Endothelial cell of umbilical vein (primary cell): Measurements from ENCODE around the gene MMP27. TPM values are rescaled to one million over a fixed set of nuclear protein-coding genes. Genes with fewer than 3 reads are reported as not detected.

ENCODE experiments used
- BruUV-seq: library from RNA; stranded (reverse); fragments of 400-500 nt; replicated peaks from 2 replicates; lab custom pipeline; 2021; lab: Mats Ljungman, UMichigan
- CTCF ChIA-PET: fragments of 300-600, 350-600 bp; sonication (Branson Sonifier 250); formaldehyde crosslinking; loops from one replicate; lab custom pipeline; 2021; ENCODE audit warnings: antibody characterized with exemption, inconsistent platforms; lab: Charles Lee
- POLR2A ChIA-PET: fragments of 300-600, 350-600 bp; sonication (Branson Sonifier 250); formaldehyde crosslinking; loops from one replicate; lab custom pipeline; 2021; ENCODE audit warnings: antibody characterized with exemption, inconsistent platforms; lab: Charles Lee
- DNase-seq: peaks from one replicate; pipeline ENCODE4 v3.0.0-alpha.2; 2011; ENCODE audit warnings: low read depth, low spot score
- FAIRE-seq: peaks from 2 replicates; lab custom pipeline; 2011; peaks lifted over from hg19 to GRCh38; lab: Jason Lieb, UNC
- H2AFZ ChIP-seq: 2 replicates; pipeline ENCODE4 v1.6.0; 2012; ENCODE audit warnings: low read depth, low read length, control low read depth, inconsistent platforms
- H3K27ac ChIP-seq: 2 replicates; pipeline ENCODE4 v1.5.1; 2011; ENCODE audit warnings: low read depth, mild to moderate bottlenecking, control low read depth, low read length, moderate library complexity; ENCODE audit not compliant: insufficient read depth
- H3K27me3 ChIP-seq, 2 experiments: 2 replicates each; pipeline versions ENCODE4 v1.6.0 to v1.6.1; 2011; ENCODE audit warnings: low read length in 2 of 2, mixed read lengths in 1 of 2; ENCODE audit not compliant: control insufficient read depth in 2 of 2, insufficient read depth in 2 of 2
- H3K36me3 ChIP-seq, 2 experiments: 2 replicates in 1 of 2; 3 replicates in 1 of 2; pipeline ENCODE4 v1.5.1; 2011; ENCODE audit warnings: low read length in 2 of 2, mild to moderate bottlenecking in 1 of 2, moderate library complexity in 1 of 2; ENCODE audit not compliant: control insufficient read depth in 2 of 2, insufficient read depth in 2 of 2; ENCODE audit errors: extremely low read depth in 1 of 2
- H3K4me1 ChIP-seq: 3 replicates; pipeline ENCODE4 v1.5.1; 2011; ENCODE audit warnings: mild to moderate bottlenecking, low read length; ENCODE audit not compliant: control insufficient read depth, insufficient read depth; ENCODE audit errors: extremely low read depth
- H3K4me2 ChIP-seq: 2 replicates; pipeline ENCODE4 v1.6.1; 2011; ENCODE audit warnings: low read length, control low read depth, mixed read lengths; ENCODE audit not compliant: insufficient read depth
- H3K4me3 ChIP-seq, 3 experiments: fragments of 200-600 bp in 1 of 3; sonication (generic), shearing (Covaris generic) in 1 of 3; replicated peaks in 1 of 3; 2 replicates each; pipeline ENCODE4 v1.5.1; 2011 to 2016; ENCODE audit warnings: control low read depth in 3 of 3, low read length in 3 of 3, mild to moderate bottlenecking in 2 of 3, inconsistent platforms in 1 of 3, low read depth in 1 of 3, moderate library complexity in 1 of 3; ENCODE audit not compliant: insufficient read depth in 1 of 3
- H3K79me2 ChIP-seq: 2 replicates; pipeline ENCODE4 v1.6.0; 2012; ENCODE audit warnings: low read length, inconsistent platforms; ENCODE audit not compliant: control insufficient read depth, insufficient read depth
- H3K9ac ChIP-seq: replicated peaks from 2 replicates; pipeline ENCODE3; 2011; ENCODE audit warnings: low read length, control low read depth; ENCODE audit not compliant: insufficient read depth; ENCODE audit errors: extremely low read depth
- H3K9me1 ChIP-seq: replicated peaks from 3 replicates; pipeline ENCODE4 v1.6.0; 2011; ENCODE audit warnings: mild to moderate bottlenecking, low read length; ENCODE audit not compliant: control insufficient read depth, insufficient read depth; ENCODE audit errors: extremely low read depth
- H3K9me3 ChIP-seq: replicated peaks from 2 replicates; pipeline ENCODE4 v1.5.1; 2012; ENCODE audit warnings: low read length, inconsistent platforms; ENCODE audit not compliant: control insufficient read depth, insufficient read depth
- H4K20me1 ChIP-seq: replicated peaks from 2 replicates; pipeline ENCODE3; 2011; ENCODE audit warnings: mild to moderate bottlenecking, low read length; ENCODE audit not compliant: control insufficient read depth, insufficient read depth; ENCODE audit errors: extremely low read depth
- EZH2 ChIP-seq: IDR thresholded peaks from 2 replicates; pipeline ENCODE4 v1.6.1; 2012; ENCODE audit warnings: borderline replicate concordance, low read depth, mild to moderate bottlenecking, moderate library complexity, low read length, inconsistent platforms; ENCODE audit not compliant: severe bottlenecking
- FOS ChIP-seq: IDR thresholded peaks from 2 replicates; pipeline ENCODE4 v1.6.1; 2011; ENCODE audit warnings: mild to moderate bottlenecking, low read length, moderate library complexity, borderline replicate concordance; ENCODE audit not compliant: insufficient read depth
- JUN ChIP-seq: IDR thresholded peaks from 2 replicates; pipeline ENCODE4 v1.6.1; 2011; ENCODE audit warnings: borderline replicate concordance, low read depth; ENCODE audit not compliant: insufficient read length, insufficient read depth
- MYC ChIP-seq: IDR thresholded peaks from one replicate; pipeline ENCODE4 v1.6.1; 2011; ENCODE audit warnings: mild to moderate bottlenecking, low read depth, low read length
- POLR2A ChIP-seq: IDR thresholded peaks from 2 replicates; pipeline ENCODE4 v1.6.1; 2012; ENCODE audit warnings: low read depth, mild to moderate bottlenecking, control low read depth, low read length
- POLR2AphosphoS5 ChIP-seq: IDR thresholded peaks from 2 replicates; pipeline ENCODE4 v1.6.1; 2012; ENCODE audit warnings: low read depth, mild to moderate bottlenecking, control low read depth, low read length, moderate library complexity; ENCODE audit not compliant: insufficient read depth
- dilution Hi-C: fragments of 300-500 bp; cut with MboI; formaldehyde crosslinking; loops from one replicate; pipeline ENCODE4 v1.15.0; 2019; ENCODE audit warnings: low sequenced_read_pairs; ENCODE audit not compliant: extremely low pct_ligation_motif_present
- intact Hi-C: fragments of 100-400 bp; cut with micrococcal nuclease; formaldehyde crosslinking; loops from one replicate; pipeline ENCODE4 v1.10.0; 2022
- polyA plus RNA-seq, 4 experiments: library from polyadenylated mRNA; depleted of rRNA in 3 of 4; stranded (reverse) in 3 of 4; unstranded in 1 of 4; fragments of >200 nt; gene quantifications; 2 replicates each; pipeline versions ENCODE4 v1.2.1 to v1.2.3, GENCODE V29; 2011 to 2012; ENCODE audit warnings: missing spikeins in 1 of 4
- total RNA-seq: library from RNA; stranded (reverse); gene quantifications from 2 replicates; pipeline ENCODE4 v1.2.3, GENCODE V29; 2021
- TF ChIP-seq, protein P1 (sequence below): IDR thresholded peaks from 2 replicates; pipeline ENCODE4 v1.6.1; 2011; ENCODE audit not compliant: insufficient read depth, insufficient read length
- TF ChIP-seq, protein P2 (sequence below), 2 donors: IDR thresholded peaks; 1 replicate in 1 of 2; 2 replicates in 1 of 2; pipeline ENCODE4 v1.5.1; 2011; ENCODE audit warnings: low read length in 2 of 2, mild to moderate bottlenecking in 2 of 2, moderate library complexity in 2 of 2, control low read depth in 1 of 2, inconsistent platforms in 1 of 2, low read depth in 1 of 2; ENCODE audit not compliant: insufficient read depth in 1 of 2; ENCODE audit errors: extremely low read depth in 1 of 2

The MMP27 gene
- total and polyA plus RNA-seq, 2 donors (not counting 3 experiments of a cell fraction or from before 2014, with no cell fraction given) = not detected

GRCh38 chr11:102653744-102654291, 51.8 kb downstream of the MMP27 start:
- Histone ChIP-seq H3K27ac (no peak overlapping the region), H3K9ac (no peak overlapping the region), H3K4me2 (no peak overlapping the region), H4K20me1 (no peaks in the 10 kb centered on the region), H2AFZ (no peak overlapping the region), H3K9me3 (no peaks in the 10 kb centered on the region), H3K4me3 (no peak overlapping the region), H3K27me3 (peaks cover 4 to 9% of the 10 kb centered on the region in 2 experiments), H3K79me2 (no peaks in the 10 kb centered on the region), H3K4me1 (no peaks in the 10 kb centered on the region), H3K36me3 (no peaks in the 10 kb centered on the region), H3K9me1 (no peaks in the 10 kb centered on the region)
- FAIRE-seq (no peak), DNase-seq (no peak)
- TF ChIP-seq FOS (peak; percentile 4), MYC (no peak)
- TF ChIP-seq, protein P1, sequence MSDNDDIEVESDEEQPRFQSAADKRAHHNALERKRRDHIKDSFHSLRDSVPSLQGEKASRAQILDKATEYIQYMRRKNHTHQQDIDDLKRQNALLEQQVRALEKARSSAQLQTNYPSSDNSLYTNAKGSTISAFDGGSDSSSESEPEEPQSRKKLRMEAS = peak; percentile 80
- intact Hi-C loops = no loop called here
- POLR2A ChIA-PET = no interaction called here
- dilution Hi-C loops = no loop called here
- CTCF ChIA-PET = interaction anchor here (0.9 to 2.5 kb wide), 3 partner anchors 13 to 287 kb away, joined by 3 to 10 read pairs (median 6); no protein-coding TSS in a partner anchor
- BruUV-seq = no TSS peak

- no peak overlapping the region for H3K4me2 ChIP-seq
- H2AFZ ChIP-seq = no peak overlapping the region
- intact Hi-C loops (loop anchor here (10.0 kb wide), 1 partner anchor 1643 kb away; no protein-coding TSS in a partner anchor), dilution Hi-C loops (no loop called here)
- H3K4me3 ChIP-seq = no peak overlapping the region
- H3K9ac ChIP-seq = no peak overlapping the region
- H3K79me2 ChIP-seq = no peaks in the 10 kb centered on the region
- BruUV-seq = no TSS peak
- ChIA-PET POLR2A (interaction anchor here (0.7 kb wide), 1 partner anchor 324 kb away, joined by 3 read pairs; no protein-coding TSS in a partner anchor), CTCF (interaction anchor here (0.6 to 1.9 kb wide), 2 partner anchors 10 to 19 kb away, joined by 4 to 16 read pairs; no protein-coding TSS in a partner anchor)
- no peaks in the 10 kb centered on the region for H3K36me3 ChIP-seq
- no peak overlapping the region for H3K27ac ChIP-seq
- TF ChIP-seq POLR2AphosphoS5 (no peak), JUN (no peak), EZH2 (no peak), FOS (peak; percentile 56), MYC (no peak), POLR2A (no peak)
- TF ChIP-seq, protein P1 = no peak
- TF ChIP-seq, protein P2, sequence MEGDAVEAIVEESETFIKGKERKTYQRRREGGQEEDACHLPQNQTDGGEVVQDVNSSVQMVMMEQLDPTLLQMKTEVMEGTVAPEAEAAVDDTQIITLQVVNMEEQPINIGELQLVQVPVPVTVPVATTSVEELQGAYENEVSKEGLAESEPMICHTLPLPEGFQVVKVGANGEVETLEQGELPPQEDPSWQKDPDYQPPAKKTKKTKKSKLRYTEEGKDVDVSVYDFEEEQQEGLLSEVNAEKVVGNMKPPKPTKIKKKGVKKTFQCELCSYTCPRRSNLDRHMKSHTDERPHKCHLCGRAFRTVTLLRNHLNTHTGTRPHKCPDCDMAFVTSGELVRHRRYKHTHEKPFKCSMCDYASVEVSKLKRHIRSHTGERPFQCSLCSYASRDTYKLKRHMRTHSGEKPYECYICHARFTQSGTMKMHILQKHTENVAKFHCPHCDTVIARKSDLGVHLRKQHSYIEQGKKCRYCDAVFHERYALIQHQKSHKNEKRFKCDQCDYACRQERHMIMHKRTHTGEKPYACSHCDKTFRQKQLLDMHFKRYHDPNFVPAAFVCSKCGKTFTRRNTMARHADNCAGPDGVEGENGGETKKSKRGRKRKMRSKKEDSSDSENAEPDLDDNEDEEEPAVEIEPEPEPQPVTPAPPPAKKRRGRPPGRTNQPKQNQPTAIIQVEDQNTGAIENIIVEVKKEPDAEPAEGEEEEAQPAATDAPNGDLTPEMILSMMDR (IDR thresholded peaks at IDR 0.05; ENCODE audit: extremely low read depth in 1 of 2, insufficient read depth in 1 of 2, low read depth in 1 of 2, low read length in 2 of 2) = no peak
- peak; percentile 17 for DNase-seq
- no peaks in the 10 kb centered on the region for H4K20me1 ChIP-seq
- H3K27me3 ChIP-seq = no peaks in the 10 kb centered on the region
- H3K9me3 ChIP-seq = no peaks in the 10 kb centered on the region
- peak; percentile 78 for FAIRE-seq
- no peaks in the 10 kb centered on the region for H3K9me1 ChIP-seq
- no peaks in the 10 kb centered on the region for H3K4me1 ChIP-seq
These were observed 58.1 kb downstream of the MMP27 start for GRCh38 chr11:102647430-102647829.
